K562 (cell line): ENCODE measurements around the gene AFF1. TPM values are rescaled to one million over a fixed set of nuclear protein-coding genes. Genes with fewer than 3 reads are reported as not detected.
A peak's percentile ranks its signal among the peaks of the same experiment; 100 is the strongest.

Source experiments
- ASH1L ChIP-seq: fragments of 450-650 bp; IDR thresholded peaks from 2 replicates; pipeline ENCODE4 v1.6.1; 2018; ENCODE audit warnings: borderline replicate concordance, mild to moderate bottlenecking, low read depth; ENCODE audit not compliant: partially characterized antibody
- BCOR ChIP-seq: fragments of 450-650 bp; IDR thresholded peaks from 2 replicates; pipeline ENCODE4 v1.6.1; 2016
- BRCA1 ChIP-seq, 2 experiments: fragments of 450-650 bp in 1 of 2; sonication (generic) in 1 of 2; formaldehyde crosslinking in 1 of 2; IDR thresholded peaks; 2 replicates each; pipeline versions ENCODE4 v1.5.0 to v1.6.1; 2017 to 2020; ENCODE audit warnings: mild to moderate bottlenecking in 1 of 2, missing genetic modification reagents in 1 of 2
- CBFA2T2 ChIP-seq: fragments of 450-650 bp; conservative IDR thresholded peaks from 2 replicates; pipeline ENCODE4 v1.6.1; 2017; ENCODE audit warnings: mild to moderate bottlenecking
- CXXC5 ChIP-seq: fragments of 250-450 bp; sonication (Bioruptor Pico); IDR thresholded peaks from 2 replicates; pipeline ENCODE4 v1.8.0; 2022; ENCODE audit warnings: inconsistent platforms, mild to moderate bottlenecking, moderate library complexity
- ERF ChIP-seq: fragments of 450-650 bp; formaldehyde crosslinking; IDR thresholded peaks from 2 replicates; pipeline ENCODE4 v1.4.0; 2020; ENCODE audit warnings: mild to moderate bottlenecking, mixed read lengths
- FOXM1 ChIP-seq, 2 experiments: fragments of 450-650 bp in 1 of 2; sonication (generic) in 1 of 2; formaldehyde crosslinking in 1 of 2; IDR thresholded peaks; 2 replicates each; pipeline versions ENCODE4 v1.6.1 to v1.9.0; 2017 to 2022; ENCODE audit warnings: low read depth in 2 of 2, mild to moderate bottlenecking in 2 of 2, missing genetic modification reagents in 1 of 2, moderate library complexity in 1 of 2
- FUS ChIP-seq: fragments of 200-400 bp; formaldehyde crosslinking; optimal IDR thresholded peaks from 2 replicates; pipeline ENCODE3; 2017; ENCODE audit warnings: low read depth, low read length
- GABPB2 ChIP-seq: fragments of 250-450 bp; sonication (Bioruptor Pico); conservative IDR thresholded peaks from 2 replicates; pipeline ENCODE4 v1.5.1; 2021; ENCODE audit warnings: mild to moderate bottlenecking
- HDAC6 ChIP-seq: IDR thresholded peaks from 2 replicates; pipeline ENCODE4 v1.6.1; 2012; ENCODE audit warnings: low read depth, mild to moderate bottlenecking, control low read depth, inconsistent platforms, low read length, moderate library complexity
- HSF4 ChIP-seq: fragments of 250-450 bp; sonication (Bioruptor Pico); IDR thresholded peaks from 2 replicates; pipeline ENCODE4 v2.1.2; 2022; ENCODE audit warnings: mild to moderate bottlenecking, moderate library complexity, borderline replicate concordance
- ID3 ChIP-seq, 2 experiments: fragments of 250-450 bp in 1 of 2; fragments of 450-650 bp in 1 of 2; sonication (Bioruptor Pico) in 1 of 2; IDR thresholded peaks; 2 replicates each; pipeline versions ENCODE4 v1.6.1 to v1.8.0; 2016 to 2021; ENCODE audit warnings: mild to moderate bottlenecking in 2 of 2, moderate library complexity in 2 of 2, missing compliant biosample characterization in 1 of 2, missing genetic modification characterization in 1 of 2
- KDM1A ChIP-seq, 2 experiments: fragments of 450-650 bp; IDR thresholded peaks; 2 replicates each; pipeline ENCODE4 v1.6.1; 2016; ENCODE audit warnings: mild to moderate bottlenecking in 2 of 2
- MED1 ChIP-seq: sonication (generic); formaldehyde crosslinking; IDR thresholded peaks from 2 replicates; pipeline ENCODE4 v1.8.1; 2023; ENCODE audit warnings: missing genetic modification reagents, borderline replicate concordance
- MTA1 ChIP-seq: fragments of 450-650 bp; IDR thresholded peaks from 2 replicates; pipeline ENCODE4 v1.6.1; 2017; ENCODE audit warnings: borderline replicate concordance
- MTA3 ChIP-seq: fragments of 450-650 bp; formaldehyde crosslinking; IDR thresholded peaks from 2 replicates; pipeline ENCODE4 v1.6.1; 2017; ENCODE audit warnings: mild to moderate bottlenecking, borderline replicate concordance
- NCOR1 ChIP-seq: fragments of 450-650 bp; IDR thresholded peaks from 2 replicates; pipeline ENCODE4 v1.6.1; 2016; ENCODE audit warnings: mild to moderate bottlenecking, moderate library complexity
- NFIC ChIP-seq: fragments of 450-650 bp; IDR thresholded peaks from 2 replicates; pipeline ENCODE4 v1.6.1; 2017; ENCODE audit warnings: mild to moderate bottlenecking, inconsistent platforms
- NR4A1 ChIP-seq, 2 experiments: fragments of 250-450 bp in 1 of 2; fragments of 450-650 bp in 1 of 2; sonication (Bioruptor Pico) in 1 of 2; IDR thresholded peaks; 2 replicates each; pipeline versions ENCODE4 v1.4.0 to v1.6.1; 2016 to 2020; ENCODE audit warnings: mild to moderate bottlenecking in 2 of 2, missing compliant biosample characterization in 1 of 2, missing genetic modification characterization in 1 of 2, moderate library complexity in 1 of 2
- PCBP1 ChIP-seq: fragments of 200-400 bp; formaldehyde crosslinking; IDR thresholded peaks from 2 replicates; pipeline ENCODE4 v1.6.1; 2018; ENCODE audit warnings: mild to moderate bottlenecking, low read depth, low read length; ENCODE audit not compliant: poor library complexity, severe bottlenecking
- RBM25 ChIP-seq: fragments of 200-400 bp; formaldehyde crosslinking; IDR thresholded peaks from 2 replicates; pipeline ENCODE4 v1.6.1; 2018; ENCODE audit warnings: low read length, low read depth, moderate library complexity; ENCODE audit not compliant: severe bottlenecking
- RCOR1 ChIP-seq, 2 experiments: IDR thresholded peaks; 2 replicates each; pipeline ENCODE4 v1.6.1; 2012; ENCODE audit warnings: low read depth in 2 of 2, low read length in 2 of 2, borderline replicate concordance in 1 of 2, improper control_type of control experiment in 1 of 2
- RHOXF2B ChIP-seq: fragments of 250-450 bp; sonication (Bioruptor Pico); conservative IDR thresholded peaks from 2 replicates; pipeline ENCODE4 v1.5.1; 2021
- STAT5A ChIP-seq: IDR thresholded peaks from 2 replicates; pipeline ENCODE4 v1.6.1; 2012; ENCODE audit warnings: low read length, inconsistent platforms, borderline replicate concordance
- TRIM25 ChIP-seq: fragments of 450-650 bp; IDR thresholded peaks from 2 replicates; pipeline ENCODE4 v1.7.0; 2016; ENCODE audit warnings: borderline replicate concordance
- ZBED1 ChIP-seq: IDR thresholded peaks from 2 replicates; pipeline ENCODE4 v1.6.1; 2014
- ZFP36 ChIP-seq: fragments of 150-350 bp; IDR thresholded peaks from 2 replicates; pipeline ENCODE4 v1.6.1; 2018; ENCODE audit warnings: low read length, low read depth; ENCODE audit not compliant: partially characterized antibody
- ZNF184 ChIP-seq: sonication (generic); formaldehyde crosslinking; IDR thresholded peaks from 2 replicates; pipeline ENCODE4 v1.5.0; 2020; ENCODE audit warnings: missing genetic modification reagents
- ZNF224 ChIP-seq: sonication (generic); formaldehyde crosslinking; IDR thresholded peaks from 2 replicates; pipeline ENCODE4 v1.8.0; 2022; ENCODE audit warnings: mild to moderate bottlenecking, missing genetic modification reagents
- ZNF436 ChIP-seq: fragments of 250-450, 450-650 bp; sonication (Bioruptor Pico); formaldehyde crosslinking; IDR thresholded peaks from 2 replicates; pipeline ENCODE4 v1.7.0; 2020; ENCODE audit warnings: mild to moderate bottlenecking
- polyA plus RNA-seq, 8 experiments: library from polyadenylated mRNA; depleted of rRNA in 4 of 8; stranded (reverse) in 5 of 8; unstranded in 3 of 8; fragments of >200 nt; fragmentation: Nextera tagmentation in 2 of 8; fragmentation: Illumina TruSeq in 1 of 8; extraction: Ambion mirVana in 2 of 8; extraction: Trizol in 1 of 8; gene quantifications; 2 replicates each; pipeline versions ENCODE4 v1.2.1 to v1.2.3, GENCODE V29; 2011 to 2014; ENCODE audit warnings: inconsistent platforms in 1 of 8, missing spikeins in 1 of 8
- total RNA-seq, 7 experiments: library from RNA; depleted of rRNA in 6 of 7; stranded (reverse); fragments of >200 nt in 6 of 7; fragmentation: Illumina TruSeq in 2 of 7; extraction: Trizol in 2 of 7; gene quantifications; 2 replicates each; pipeline versions ENCODE4 v1.2.1 to v1.2.3, GENCODE V29; 2011 to 2021; ENCODE audit warnings: low replicate concordance in 1 of 7

The AFF1 gene
- total and polyA plus RNA-seq, 9 of the 15 experiments (the other 6 are each of a cell fraction or from before 2014, with no cell fraction given), result 4.1 to 47.5 (median 17.2) TPM

DNA sequence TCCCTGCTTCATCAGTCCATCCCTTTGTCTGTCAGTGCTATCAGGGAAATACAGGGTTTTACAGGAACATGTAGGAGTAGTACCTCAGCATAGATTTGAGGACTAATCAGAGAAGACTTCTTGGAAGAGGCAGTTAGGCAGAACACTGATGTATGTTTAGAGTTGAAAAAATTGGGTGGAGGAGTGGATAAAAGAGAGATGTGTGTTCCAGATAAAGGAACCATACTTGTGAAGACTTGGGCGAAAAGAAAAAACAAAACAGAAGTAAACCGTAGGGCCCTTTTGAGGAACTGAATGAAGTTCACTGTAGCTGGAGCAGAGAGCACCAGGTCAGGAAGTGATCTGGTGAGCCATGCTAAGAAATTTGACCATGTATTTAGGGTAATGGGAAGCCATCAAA lies 32.3 kb downstream of the AFF1 start (continued):
- TF ChIP-seq GABPB2 (CRISPR knock-in tag) (no peak), TRIM25 (no peak), ZFP36 (peak; percentile 99), ZNF224 (no peak), HDAC6 (no peak), ZNF436 (CRISPR knock-in tag) (peak; percentile 72), MTA3 (0 out of 2 replicates have a peak, but pooled peaks have one; percentile 14), FOXM1 (IDR thresholded peaks at IDR 0.05; ENCODE audit: low read depth) (peak; percentile 43; the same call in 1 of the 2 replicates), FOXM1 (CRISPR knock-in tag; IDR thresholded peaks at IDR 0.05; ENCODE audit: low read depth) (no peak), ZNF184 (no peak), FUS (no peak), PCBP1 (no peak), BCOR (peak; percentile 80), ZBED1 (no peak), STAT5A (peak; percentile 33; the same call in 1 of the 2 replicates), CXXC5 (no peak), ID3 (CRISPR knock-in tag; IDR thresholded peaks at IDR 0.05) (no peak), ID3 (tag; IDR thresholded peaks at IDR 0.05) (no peak), NFIC (0 out of 2 replicates have a peak, but pooled peaks have one; percentile 36), KDM1A (IDR thresholded peaks at IDR 0.05) (peak; percentile 91 to 95), MTA1 (peak; percentile 59; the same call in 1 of the 2 replicates), ASH1L (no peak), RBM25 (peak; percentile 54), RCOR1 (IDR thresholded peaks at IDR 0.05; ENCODE audit: borderline replicate concordance in 1 of 2, low read depth in 2 of 2, low read length in 2 of 2) (peak in 1 of 2 experiments; percentile 93; a peak in 2 of 4 replicates), MED1 (CRISPR knock-in tag) (no peak), RHOXF2B (CRISPR knock-in tag) (no peak), CBFA2T2 (peak; percentile 71), NR4A1 (CRISPR knock-in tag; IDR thresholded peaks at IDR 0.05) (no peak), NR4A1 (tag; IDR thresholded peaks at IDR 0.05) (no peak), BRCA1 (IDR thresholded peaks at IDR 0.05) (no peak), BRCA1 (CRISPR knock-in tag; IDR thresholded peaks at IDR 0.05) (no peak), ERF (no peak), HSF4 (CRISPR knock-in tag) (no peak), NCOR1 (peak; percentile 59; the same call in 1 of the 2 replicates)
